Measurements from ENCODE around the gene TBC1D7.

The TBC1D7 gene

DNA sequence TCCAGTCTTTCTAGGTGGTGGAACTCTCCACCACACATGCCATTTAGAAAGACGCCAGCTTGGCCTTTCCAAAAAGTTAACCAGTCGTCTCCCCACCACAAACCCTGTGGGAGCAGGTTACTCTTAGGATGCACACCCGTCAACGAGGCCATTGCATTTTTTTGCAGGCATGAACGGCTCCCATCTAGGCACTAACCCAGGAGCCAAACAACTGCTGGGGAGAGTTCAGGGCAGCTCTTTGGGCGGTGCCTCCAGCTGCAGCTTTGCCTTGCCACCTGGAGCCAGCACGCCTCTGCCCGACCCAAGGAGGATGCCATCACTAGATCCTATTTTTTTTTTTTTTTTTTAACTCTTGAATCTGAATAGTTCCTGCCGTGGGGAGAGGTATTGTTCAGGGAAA, 39.9 kb downstream of the TBC1D7 start:
- no peak for TF ChIP-seq ZNF121 (tag by site-specific recombination; IDR thresholded peaks at IDR 0.05)
- no peak for TF ChIP-seq ZFP3 (tag by site-specific recombination; IDR thresholded peaks at IDR 0.05; ENCODE audit: low read depth)
- no peak for TF ChIP-seq MZF1 (tag by site-specific recombination; IDR thresholded peaks at IDR 0.05; ENCODE audit: borderline replicate concordance)
- no peak for TF ChIP-seq ZNF23 (tag by site-specific recombination; IDR thresholded peaks at IDR 0.05; ENCODE audit: borderline replicate concordance)
- no peak for TF ChIP-seq KLF7 (tag by site-specific recombination; IDR thresholded peaks at IDR 0.05; ENCODE audit: borderline replicate concordance)
- TF ChIP-seq ZNF501 (tag by site-specific recombination; IDR thresholded peaks at IDR 0.05): no peak
- TF ChIP-seq ZNF791 (tag by site-specific recombination; IDR thresholded peaks at IDR 0.05): no peak
- no peak for TF ChIP-seq ZNF48 (tag by site-specific recombination; IDR thresholded peaks at IDR 0.05)
- no peak for TF ChIP-seq ZSCAN16 (tag by site-specific recombination; IDR thresholded peaks at IDR 0.05)
- TF ChIP-seq YY2 (tag by site-specific recombination; IDR thresholded peaks at IDR 0.05): no peak
- TF ChIP-seq ZNF624 (tag by site-specific recombination; IDR thresholded peaks at IDR 0.05): no peak
- Histone ChIP-seq H3K27ac (ENCODE audit: extremely low read depth, low read depth, low read length) (no peak overlapping the region), H3K4me1 (ENCODE audit: control insufficient read depth, insufficient read depth, low read length) (no peaks in the 10 kb centered on the region), H3K4me3 (ENCODE audit: low read depth, low read length) (no peak overlapping the region), H3K9me3 (ENCODE audit: control insufficient read depth, insufficient read depth, low read depth, low read length) (no peaks in the 10 kb centered on the region), H3K36me3 (ENCODE audit: control insufficient read depth in 2 of 2, insufficient read depth in 1 of 2, low read length in 2 of 2) (peaks cover 3 to 29% of the 10 kb centered on the region in 2 experiments; a peak in 2 of 3 replicates)
- CTCF ChIA-PET: interaction anchor here (0.7 kb wide), 1 partner anchor 1003 kb away, joined by 3 read pairs; no protein-coding TSS in a partner anchor
- POLR2A ChIA-PET: no interaction called here

DNA sequence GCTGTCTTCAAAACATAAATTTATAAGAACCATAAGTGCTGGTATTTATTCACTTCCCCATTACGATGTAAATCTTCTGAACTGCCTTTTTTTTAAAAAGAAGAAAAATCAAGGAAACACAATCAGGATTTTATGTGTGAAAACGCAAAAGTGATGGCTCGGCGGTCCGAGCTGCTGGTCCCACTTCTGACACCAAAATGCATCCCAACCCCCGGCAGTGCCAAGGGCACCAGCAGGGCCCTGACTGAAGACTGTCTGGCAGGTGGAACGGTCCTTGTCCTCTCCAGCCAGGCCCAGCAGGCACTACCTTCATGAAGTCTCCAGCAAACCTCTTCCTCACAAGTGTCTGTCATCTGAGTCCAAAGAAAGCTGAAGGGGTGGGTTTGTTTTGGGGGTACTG, 41.2 kb downstream of the TBC1D7 start:
- Histone ChIP-seq H3K27ac (ENCODE audit: extremely low read depth, low read depth, low read length) (no peak overlapping the region), H3K36me3 (ENCODE audit: control insufficient read depth in 2 of 2, insufficient read depth in 1 of 2, low read length in 2 of 2) (peaks cover 3 to 19% of the 10 kb centered on the region in 2 experiments; a peak in 2 of 3 replicates), H3K4me3 (ENCODE audit: low read depth, low read length) (no peak overlapping the region), H3K4me1 (ENCODE audit: control insufficient read depth, insufficient read depth, low read length) (no peaks in the 10 kb centered on the region), H3K9me3 (ENCODE audit: control insufficient read depth, insufficient read depth, low read depth, low read length) (no peaks in the 10 kb centered on the region)
- POLR2A ChIA-PET: no interaction called here
- TF ChIP-seq, protein P1, sequence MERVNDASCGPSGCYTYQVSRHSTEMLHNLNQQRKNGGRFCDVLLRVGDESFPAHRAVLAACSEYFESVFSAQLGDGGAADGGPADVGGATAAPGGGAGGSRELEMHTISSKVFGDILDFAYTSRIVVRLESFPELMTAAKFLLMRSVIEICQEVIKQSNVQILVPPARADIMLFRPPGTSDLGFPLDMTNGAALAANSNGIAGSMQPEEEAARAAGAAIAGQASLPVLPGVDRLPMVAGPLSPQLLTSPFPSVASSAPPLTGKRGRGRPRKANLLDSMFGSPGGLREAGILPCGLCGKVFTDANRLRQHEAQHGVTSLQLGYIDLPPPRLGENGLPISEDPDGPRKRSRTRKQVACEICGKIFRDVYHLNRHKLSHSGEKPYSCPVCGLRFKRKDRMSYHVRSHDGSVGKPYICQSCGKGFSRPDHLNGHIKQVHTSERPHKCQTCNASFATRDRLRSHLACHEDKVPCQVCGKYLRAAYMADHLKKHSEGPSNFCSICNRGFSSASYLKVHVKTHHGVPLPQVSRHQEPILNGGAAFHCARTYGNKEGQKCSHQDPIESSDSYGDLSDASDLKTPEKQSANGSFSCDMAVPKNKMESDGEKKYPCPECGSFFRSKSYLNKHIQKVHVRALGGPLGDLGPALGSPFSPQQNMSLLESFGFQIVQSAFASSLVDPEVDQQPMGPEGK (tag by site-specific recombination; IDR thresholded peaks at IDR 0.05): no peak
- TF ChIP-seq FEZF1 (tag by site-specific recombination; IDR thresholded peaks at IDR 0.05) (no peak), ZNF776 (tag by site-specific recombination; IDR thresholded peaks at IDR 0.05; ENCODE audit: borderline replicate concordance) (no peak), WT1 (tag by site-specific recombination; IDR thresholded peaks at IDR 0.05) (no peak), ZNF626 (tag by site-specific recombination; IDR thresholded peaks at IDR 0.05) (no peak), ZNF169 (tag by site-specific recombination; IDR thresholded peaks at IDR 0.05) (no peak), ZNF416 (tag by site-specific recombination; IDR thresholded peaks at IDR 0.05) (no peak)
- TF ChIP-seq, protein P2, sequence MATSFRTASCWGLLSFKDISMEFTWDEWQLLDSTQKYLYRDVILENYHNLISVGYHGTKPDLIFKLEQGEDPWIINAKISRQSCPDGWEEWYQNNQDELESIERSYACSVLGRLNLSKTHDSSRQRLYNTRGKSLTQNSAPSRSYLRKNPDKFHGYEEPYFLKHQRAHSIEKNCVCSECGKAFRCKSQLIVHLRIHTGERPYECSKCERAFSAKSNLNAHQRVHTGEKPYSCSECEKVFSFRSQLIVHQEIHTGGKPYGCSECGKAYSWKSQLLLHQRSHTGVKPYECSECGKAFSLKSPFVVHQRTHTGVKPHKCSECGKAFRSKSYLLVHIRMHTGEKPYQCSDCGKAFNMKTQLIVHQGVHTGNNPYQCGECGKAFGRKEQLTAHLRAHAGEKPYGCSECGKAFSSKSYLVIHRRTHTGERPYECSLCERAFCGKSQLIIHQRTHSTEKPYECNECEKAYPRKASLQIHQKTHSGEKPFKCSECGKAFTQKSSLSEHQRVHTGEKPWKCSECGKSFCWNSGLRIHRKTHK (tag by site-specific recombination; IDR thresholded peaks at IDR 0.05): no peak
- CTCF ChIA-PET: no interaction called here

DNA sequence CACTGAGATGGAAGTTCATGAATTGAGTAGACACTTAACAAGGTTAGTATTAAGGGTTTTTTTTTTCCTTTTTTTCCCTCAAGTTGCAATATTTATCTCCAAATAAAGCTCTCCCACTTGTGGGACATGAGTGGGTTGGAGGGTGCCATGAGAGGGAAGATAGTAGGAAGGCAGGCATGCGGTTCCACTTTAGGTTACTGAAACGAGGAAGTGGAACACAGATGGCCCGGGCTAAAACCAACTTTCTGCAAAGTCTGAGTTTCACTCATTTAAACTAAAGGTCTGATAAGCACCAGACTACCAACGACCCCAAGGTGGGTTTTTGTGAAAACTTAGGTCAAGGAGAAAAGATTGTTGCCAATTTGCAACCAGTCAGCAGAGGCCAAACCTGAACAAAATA, 42.2 kb downstream of the TBC1D7 start:
- H3K9me3 ChIP-seq (ENCODE audit: control insufficient read depth, insufficient read depth, low read depth, low read length): no peaks in the 10 kb centered on the region
- CTCF ChIA-PET: interaction anchor here (0.6 to 1.0 kb wide), 3 partner anchors 37 to 374 kb away, joined by 3 to 4 read pairs (median 3); no protein-coding TSS in a partner anchor
- H3K27ac ChIP-seq (ENCODE audit: extremely low read depth, low read depth, low read length): no peak overlapping the region
- POLR2A ChIA-PET: interaction anchor here (0.6 kb wide), 1 partner anchor 98 kb away, joined by 3 read pairs; no protein-coding TSS in a partner anchor
- H3K4me1 ChIP-seq (ENCODE audit: control insufficient read depth, insufficient read depth, low read length): no peaks in the 10 kb centered on the region
- peaks cover 3 to 13% of the 10 kb centered on the region in 2 experiments; a peak in 2 of 3 replicates for H3K36me3 ChIP-seq (ENCODE audit: control insufficient read depth in 2 of 2, insufficient read depth in 1 of 2, low read length in 2 of 2)
- no peak overlapping the region for H3K4me3 ChIP-seq (ENCODE audit: low read depth, low read length)
- TF ChIP-seq, protein P3, sequence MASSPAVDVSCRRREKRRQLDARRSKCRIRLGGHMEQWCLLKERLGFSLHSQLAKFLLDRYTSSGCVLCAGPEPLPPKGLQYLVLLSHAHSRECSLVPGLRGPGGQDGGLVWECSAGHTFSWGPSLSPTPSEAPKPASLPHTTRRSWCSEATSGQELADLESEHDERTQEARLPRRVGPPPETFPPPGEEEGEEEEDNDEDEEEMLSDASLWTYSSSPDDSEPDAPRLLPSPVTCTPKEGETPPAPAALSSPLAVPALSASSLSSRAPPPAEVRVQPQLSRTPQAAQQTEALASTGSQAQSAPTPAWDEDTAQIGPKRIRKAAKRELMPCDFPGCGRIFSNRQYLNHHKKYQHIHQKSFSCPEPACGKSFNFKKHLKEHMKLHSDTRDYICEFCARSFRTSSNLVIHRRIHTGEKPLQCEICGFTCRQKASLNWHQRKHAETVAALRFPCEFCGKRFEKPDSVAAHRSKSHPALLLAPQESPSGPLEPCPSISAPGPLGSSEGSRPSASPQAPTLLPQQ (tag by site-specific recombination; IDR thresholded peaks at IDR 0.05): no peak
- TF ChIP-seq GLI2 (tag by site-specific recombination; IDR thresholded peaks at IDR 0.05; ENCODE audit: borderline replicate concordance, low read depth) (no peak), ZBTB21 (tag by site-specific recombination; IDR thresholded peaks at IDR 0.05) (no peak), ZNF404 (tag by site-specific recombination; IDR thresholded peaks at IDR 0.05) (no peak), ZNF610 (tag by site-specific recombination; IDR thresholded peaks at IDR 0.05; ENCODE audit: borderline replicate concordance) (no peak), ZNF302 (tag by site-specific recombination; IDR thresholded peaks at IDR 0.05; ENCODE audit: low read depth) (no peak)
- TF ChIP-seq, protein P4, sequence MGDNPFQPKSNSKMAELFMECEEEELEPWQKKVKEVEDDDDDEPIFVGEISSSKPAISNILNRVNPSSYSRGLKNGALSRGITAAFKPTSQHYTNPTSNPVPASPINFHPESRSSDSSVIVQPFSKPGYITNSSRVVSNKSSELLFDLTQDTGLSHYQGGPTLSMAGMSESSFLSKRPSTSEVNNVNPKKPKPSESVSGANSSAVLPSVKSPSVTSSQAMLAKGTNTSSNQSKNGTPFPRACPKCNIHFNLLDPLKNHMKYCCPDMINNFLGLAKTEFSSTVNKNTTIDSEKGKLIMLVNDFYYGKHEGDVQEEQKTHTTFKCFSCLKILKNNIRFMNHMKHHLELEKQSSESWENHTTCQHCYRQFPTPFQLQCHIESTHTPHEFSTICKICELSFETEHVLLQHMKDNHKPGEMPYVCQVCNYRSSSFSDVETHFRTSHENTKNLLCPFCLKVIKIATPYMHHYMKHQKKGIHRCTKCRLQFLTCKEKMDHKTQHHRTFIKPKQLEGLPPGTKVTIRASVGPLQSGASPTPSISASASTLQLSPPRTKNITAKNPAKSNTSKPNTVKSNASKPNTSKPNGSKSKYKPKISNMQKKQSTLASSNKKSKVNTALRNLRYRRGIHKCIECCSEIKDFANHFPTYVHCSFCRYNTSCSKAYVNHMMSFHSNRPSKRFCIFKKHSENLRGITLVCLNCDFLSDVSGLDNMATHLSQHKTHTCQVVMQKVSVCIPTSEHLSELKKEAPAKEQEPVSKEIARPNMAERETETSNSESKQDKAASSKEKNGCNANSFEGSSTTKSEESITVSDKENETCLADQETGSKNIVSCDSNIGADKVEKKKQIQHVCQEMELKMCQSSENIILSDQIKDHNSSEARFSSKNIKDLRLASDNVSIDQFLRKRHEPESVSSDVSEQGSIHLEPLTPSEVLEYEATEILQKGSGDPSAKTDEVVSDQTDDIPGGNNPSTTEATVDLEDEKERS (tag by site-specific recombination; IDR thresholded peaks at IDR 0.05): no peak

Measured in HEK293 (cell line).